K562 (cell line): ENCODE measurements around the gene PHF12. TPM values are rescaled to one million over a fixed set of nuclear protein-coding genes. Genes with fewer than 3 reads are reported as not detected.

Experiments
- ATAC-seq: fragments of 200-7000 bp; cut with Tn5 transposase; 3 replicates; pipeline ENCODE4 v1.9.1; 2020; ENCODE audit warnings: moderate library complexity
- BruUV-seq: library from RNA; stranded (reverse); fragments of 400-500 nt; replicated peaks from 2 replicates; lab custom pipeline; 2021; lab: Mats Ljungman, UMichigan
- CTCF ChIA-PET: fragments of 300-600 bp; formaldehyde crosslinking; extraction: SDS; loops from one replicate; lab custom pipeline; 2021; ENCODE audit warnings: low intra/inter-chr PET ratio; lab: Yijun Ruan, JAX
- POLR2A ChIA-PET: fragments of 300-600, 350-650 bp; sonication (Branson Sonifier 250); formaldehyde crosslinking; extraction: SDS; loops from one replicate; lab custom pipeline; 2021; ENCODE audit warnings: antibody characterized with exemption, inconsistent platforms; lab: Yijun Ruan, JAX
- DNase-seq, 4 experiments: peaks; one replicate each; pipeline versions ENCODE4 v3.0.0 to v3.0.0-alpha.2; 2011 to 2018; ENCODE audit warnings: low spot score in 3 of 4, mixed read lengths in 3 of 4; ENCODE audit errors: extremely low read depth in 1 of 4
- FAIRE-seq: peaks from 2 replicates; lab custom pipeline; 2011; peaks lifted over from hg19 to GRCh38; lab: Jason Lieb, UNC
- H2AFZ ChIP-seq: 2 replicates; pipeline ENCODE4 v1.6.0; 2011; ENCODE audit warnings: low read depth, low read length, control low read depth, inconsistent platforms
- H3K27ac ChIP-seq: fragments of 200-600 bp; 3 replicates; pipeline ENCODE4 v1.8.0; 2011; ENCODE audit warnings: low read depth, mild to moderate bottlenecking, control low read depth, inconsistent platforms, low read length, moderate library complexity, mixed read lengths; ENCODE audit errors: extremely low read depth
- H3K27me3 ChIP-seq, 2 experiments: fragments of 300-600 bp in 1 of 2; 2 replicates in 1 of 2; 3 replicates in 1 of 2; pipeline versions ENCODE4 v1.6.0 to v1.8.0; 2011; ENCODE audit warnings: inconsistent platforms in 2 of 2, low read length in 2 of 2, mild to moderate bottlenecking in 1 of 2, mixed read lengths in 1 of 2, moderate library complexity in 1 of 2; ENCODE audit not compliant: control insufficient read depth in 2 of 2, insufficient read depth in 2 of 2
- H3K36me3 ChIP-seq: fragments of 300-600 bp; 3 replicates; pipeline ENCODE4 v1.8.0; 2011; ENCODE audit warnings: mild to moderate bottlenecking, low read length, inconsistent platforms; ENCODE audit not compliant: control insufficient read depth, insufficient read depth
- H3K4me1 ChIP-seq, 2 experiments: fragments of 200-600 bp in 1 of 2; replicated peaks in 1 of 2; 2 replicates in 1 of 2; 3 replicates in 1 of 2; pipeline versions ENCODE4 v1.5.1 to v1.8.0; 2011; ENCODE audit warnings: inconsistent platforms in 2 of 2, low read length in 2 of 2, mild to moderate bottlenecking in 1 of 2, mixed read lengths in 1 of 2, moderate library complexity in 1 of 2; ENCODE audit not compliant: control insufficient read depth in 2 of 2, insufficient read depth in 2 of 2
- H3K4me2 ChIP-seq: 2 replicates; pipeline ENCODE4 v1.6.1; 2011; ENCODE audit warnings: low read length, control low read depth, inconsistent platforms, mixed read lengths; ENCODE audit not compliant: insufficient read depth
- H3K4me3 ChIP-seq: fragments of 200-600 bp; sonication (generic), shearing (Covaris generic); 2 replicates; pipeline ENCODE4 v1.5.1; 2016; ENCODE audit warnings: control low read depth, inconsistent platforms
- H3K79me2 ChIP-seq: fragments of 200-600 bp; 3 replicates; pipeline ENCODE4 v1.8.0; 2011; ENCODE audit warnings: low read length, inconsistent platforms; ENCODE audit not compliant: control insufficient read depth, insufficient read depth
- H3K9ac ChIP-seq, 2 experiments: 2 replicates each; pipeline versions ENCODE4 v1.6.0 to v1.6.1; 2011; ENCODE audit warnings: low read depth in 2 of 2, low read length in 2 of 2, control low read depth in 1 of 2, inconsistent platforms in 1 of 2, mild to moderate bottlenecking in 1 of 2, mixed read lengths in 1 of 2; ENCODE audit not compliant: insufficient read depth in 1 of 2
- H3K9me1 ChIP-seq: one replicate; pipeline ENCODE4 v1.6.0; 2011; ENCODE audit warnings: inconsistent platforms, mild to moderate bottlenecking, low read length, moderate library complexity; ENCODE audit not compliant: control insufficient read depth, insufficient read depth
- H3K9me3 ChIP-seq: replicated peaks from 2 replicates; pipeline ENCODE4 v1.5.1; 2011; ENCODE audit warnings: low read depth, low read length, inconsistent platforms; ENCODE audit not compliant: control insufficient read depth, insufficient read depth
- H4K20me1 ChIP-seq: replicated peaks from 2 replicates; pipeline ENCODE4 v1.6.1; 2011; ENCODE audit warnings: low read length, inconsistent platforms, mixed read lengths; ENCODE audit not compliant: control insufficient read depth, insufficient read depth
- CHD1 ChIP-seq: fragments of 200-600 bp; sonication (generic); IDR thresholded peaks from one replicate; pipeline ENCODE4 v1.6.1; 2012; ENCODE audit warnings: mild to moderate bottlenecking, moderate library complexity, low read length, inconsistent platforms
- COPS2 ChIP-seq: fragments of 450-650 bp; conservative IDR thresholded peaks from 2 replicates; pipeline ENCODE4 v1.6.1; 2016; ENCODE audit warnings: mild to moderate bottlenecking, moderate library complexity
- IFI16 ChIP-seq: fragments of 250-450 bp; sonication (Bioruptor Pico); IDR thresholded peaks from 2 replicates; pipeline ENCODE4 v2.1.2; 2022; ENCODE audit warnings: mild to moderate bottlenecking, inconsistent platforms
- MAX ChIP-seq: sonication (generic); formaldehyde crosslinking; IDR thresholded peaks from 2 replicates; pipeline ENCODE4 v1.9.0; 2022; ENCODE audit warnings: mild to moderate bottlenecking, missing genetic modification reagents
- NFXL1 ChIP-seq: fragments of 450-650 bp; formaldehyde crosslinking; IDR thresholded peaks from 2 replicates; pipeline ENCODE4 v1.4.0; 2021; ENCODE audit warnings: mild to moderate bottlenecking
- PCBP2 ChIP-seq: fragments of 200-400 bp; formaldehyde crosslinking; IDR thresholded peaks from 2 replicates; pipeline ENCODE4 v1.6.1; 2018; ENCODE audit warnings: low read length, low read depth, mild to moderate bottlenecking, moderate library complexity; ENCODE audit not compliant: poor library complexity, severe bottlenecking
- TOE1 ChIP-seq, 2 experiments: fragments of 450-650 bp in 1 of 2; sonication (generic) in 1 of 2; formaldehyde crosslinking in 1 of 2; IDR thresholded peaks; 2 replicates each; pipeline versions ENCODE4 v1.7.1 to v1.8.0; 2016 to 2022; ENCODE audit warnings: borderline replicate concordance in 2 of 2, mild to moderate bottlenecking in 2 of 2, antibody characterized with exemption in 1 of 2, inconsistent platforms in 1 of 2, low read depth in 1 of 2, missing genetic modification reagents in 1 of 2, moderate library complexity in 1 of 2
- ZBTB33 ChIP-seq: sonication (generic); formaldehyde crosslinking; IDR thresholded peaks from 2 replicates; pipeline ENCODE4 v1.8.1; 2023; ENCODE audit warnings: mild to moderate bottlenecking, missing genetic modification reagents
- ZNF263 ChIP-seq: sonication (generic); formaldehyde crosslinking; IDR thresholded peaks from 2 replicates; pipeline ENCODE4 v1.8.0; 2022; ENCODE audit warnings: mild to moderate bottlenecking, missing genetic modification reagents, borderline replicate concordance
- WGBS: fragments of 100-300 bp; shearing (Covaris generic); methylation state at CpG from one replicate; pipeline ENCODE4 v1.1.6; 2016; ENCODE audit warnings: low coverage, mixed read lengths; ENCODE audit not compliant: insufficient coverage; ENCODE audit errors: missing lambda C conversion rate; 5-methylcytosine and 5-hydroxymethylcytosine counted together
- in situ Hi-C: fragments of 300-500 bp; cut with MboI; formaldehyde crosslinking; loops from 4 replicates; pipeline ENCODE4 v1.15.0; 2018; ENCODE audit warnings: inconsistent platforms, mixed read lengths
- intact Hi-C: fragments of 100-400 bp; cut with micrococcal nuclease; formaldehyde crosslinking; loops from 2 replicates; pipeline ENCODE4 v1.14.2; 2022
- polyA plus RNA-seq, 8 experiments: library from polyadenylated mRNA; depleted of rRNA in 4 of 8; stranded (reverse) in 5 of 8; unstranded in 3 of 8; fragments of >200 nt; fragmentation: Nextera tagmentation in 2 of 8; fragmentation: Illumina TruSeq in 1 of 8; extraction: Ambion mirVana in 2 of 8; extraction: Trizol in 1 of 8; gene quantifications; 2 replicates each; pipeline versions ENCODE4 v1.2.1 to v1.2.3, GENCODE V29; 2011 to 2014; ENCODE audit warnings: inconsistent platforms in 1 of 8, missing spikeins in 1 of 8
- total RNA-seq, 7 experiments: library from RNA; depleted of rRNA in 6 of 7; stranded (reverse); fragments of >200 nt in 6 of 7; fragmentation: Illumina TruSeq in 2 of 7; extraction: Trizol in 2 of 7; gene quantifications; 2 replicates each; pipeline versions ENCODE4 v1.2.1 to v1.2.3, GENCODE V29; 2011 to 2021; ENCODE audit warnings: low replicate concordance in 1 of 7
- TF ChIP-seq, protein P1 (sequence below): sonication (generic); formaldehyde crosslinking; IDR thresholded peaks from 2 replicates; pipeline ENCODE4 v1.8.1; 2023; ENCODE audit warnings: mild to moderate bottlenecking, missing genetic modification reagents

The PHF12 gene
- total and polyA plus RNA-seq, 9 of the 15 experiments (the other 6 are each of a cell fraction or from before 2014, with no cell fraction given): 0.82 to 31.3 (median 13.5) TPM

DNA sequence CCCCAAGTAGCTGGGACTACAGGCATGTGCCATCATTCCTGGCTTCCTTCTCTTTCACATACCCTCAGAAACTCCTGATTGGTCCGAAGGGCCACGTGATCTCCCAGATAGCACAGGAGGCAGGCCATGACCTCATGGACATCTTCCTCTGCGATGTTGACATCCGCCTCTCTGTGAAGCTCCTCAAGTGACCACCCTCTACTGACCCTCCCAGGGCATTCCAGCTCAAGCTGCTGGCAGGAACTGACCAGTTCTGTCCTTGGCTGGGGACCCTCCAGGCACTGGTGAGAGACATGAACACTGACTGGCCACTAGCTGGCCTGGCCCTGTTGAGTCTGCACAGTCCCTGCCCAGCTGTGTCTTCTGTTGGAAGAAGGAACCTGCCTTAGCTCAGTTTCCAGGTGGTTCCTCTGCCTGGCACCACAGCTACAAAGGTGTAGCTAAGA, 90.9 kb downstream of the PHF12 start:
- FAIRE-seq (peak; percentile 85), ATAC-seq (peak; percentile 64), DNase-seq (peak; percentile 85 to 89 (median 89))
- CTCF ChIA-PET: no interaction called here
- intact Hi-C loops: loop anchor here (5.0 kb wide), 2 partner anchors 42 to 133 kb away; partner anchors contain the start of genes DHRS13, NEK8 and TLCD1
- no TSS peak for BruUV-seq
- H3K4me1 ChIP-seq: peaks cover 43 to 53% of the 10 kb centered on the region in 2 experiments
- no peaks in the 10 kb centered on the region for H3K27me3 ChIP-seq
- no peaks in the 10 kb centered on the region for H4K20me1 ChIP-seq
- H3K79me2 ChIP-seq: peaks cover 79% of the 10 kb centered on the region
- peak overlapping the region; percentile 71 for H3K27ac ChIP-seq
- no peaks in the 10 kb centered on the region for H3K9me1 ChIP-seq
- POLR2A ChIA-PET: interaction anchor here (0.5 to 7.5 kb wide), 13 partner anchors 11 to 141 kb away, joined by 3 to 49 read pairs (median 4); partner anchors contain the start of gene RPL23A
- peak overlapping the region; percentile 73 to 88 for H3K9ac ChIP-seq
- H3K9me3 ChIP-seq: no peaks in the 10 kb centered on the region
- 7% methylated on average over 4 of the region's 4 CpGs for WGBS
- in situ Hi-C loops: no loop called here
- H3K4me2 ChIP-seq: peak overlapping the region; percentile 91
- H3K36me3 ChIP-seq: peaks cover 44% of the 10 kb centered on the region
- peak overlapping the region; percentile 49 for H3K4me3 ChIP-seq
- H2AFZ ChIP-seq: no peak overlapping the region
- TF ChIP-seq IFI16 (CRISPR knock-in tag): peak; percentile 10; the same call in 1 of the 2 replicates
- TF ChIP-seq, protein P1, sequence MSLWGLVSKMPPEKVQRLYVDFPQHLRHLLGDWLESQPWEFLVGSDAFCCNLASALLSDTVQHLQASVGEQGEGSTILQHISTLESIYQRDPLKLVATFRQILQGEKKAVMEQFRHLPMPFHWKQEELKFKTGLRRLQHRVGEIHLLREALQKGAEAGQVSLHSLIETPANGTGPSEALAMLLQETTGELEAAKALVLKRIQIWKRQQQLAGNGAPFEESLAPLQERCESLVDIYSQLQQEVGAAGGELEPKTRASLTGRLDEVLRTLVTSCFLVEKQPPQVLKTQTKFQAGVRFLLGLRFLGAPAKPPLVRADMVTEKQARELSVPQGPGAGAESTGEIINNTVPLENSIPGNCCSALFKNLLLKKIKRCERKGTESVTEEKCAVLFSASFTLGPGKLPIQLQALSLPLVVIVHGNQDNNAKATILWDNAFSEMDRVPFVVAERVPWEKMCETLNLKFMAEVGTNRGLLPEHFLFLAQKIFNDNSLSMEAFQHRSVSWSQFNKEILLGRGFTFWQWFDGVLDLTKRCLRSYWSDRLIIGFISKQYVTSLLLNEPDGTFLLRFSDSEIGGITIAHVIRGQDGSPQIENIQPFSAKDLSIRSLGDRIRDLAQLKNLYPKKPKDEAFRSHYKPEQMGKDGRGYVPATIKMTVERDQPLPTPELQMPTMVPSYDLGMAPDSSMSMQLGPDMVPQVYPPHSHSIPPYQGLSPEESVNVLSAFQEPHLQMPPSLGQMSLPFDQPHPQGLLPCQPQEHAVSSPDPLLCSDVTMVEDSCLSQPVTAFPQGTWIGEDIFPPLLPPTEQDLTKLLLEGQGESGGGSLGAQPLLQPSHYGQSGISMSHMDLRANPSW: peak; percentile 92; the same call in 1 of the 2 replicates
- TF ChIP-seq PCBP2: no peak
- TF ChIP-seq TOE1 (IDR thresholded peaks at IDR 0.05; ENCODE audit: borderline replicate concordance): peak; percentile 94
- TF ChIP-seq TOE1 (CRISPR knock-in tag; IDR thresholded peaks at IDR 0.05; ENCODE audit: borderline replicate concordance, low read depth): no peak
- peak; percentile 81 for TF ChIP-seq MAX
- peak; percentile 42; the same call in 1 of the 2 replicates for TF ChIP-seq ZNF263
- TF ChIP-seq COPS2: no peak
- TF ChIP-seq CHD1: peak; percentile 77
- TF ChIP-seq NFXL1 (CRISPR knock-in tag): no peak
- TF ChIP-seq ZBTB33 (CRISPR knock-in tag): no peak
